ENCODE data around the gene PLK5.
A peak's percentile ranks its signal among the peaks of the same experiment; 100 is the strongest.
"Not testable (repeated sequence)": the region's sequence is repeated elsewhere in the genome, so short reads cannot be mapped to it uniquely, and the experiment has no call there.

PLK5 gene

GRCh38 chr19:1491849-1492170, 32.1 kb upstream of the PLK5 start:
- H3K27ac ChIP-seq (ENCODE audit: low read depth, low read length) = peak overlapping the region; percentile 46

GRCh38 chr19:1492474-1493006, 31.3 kb upstream of the PLK5 start:
- no peaks in the 10 kb centered on the region for H3K9me3 ChIP-seq (ENCODE audit: control insufficient read depth in 1 of 2, low read length in 2 of 2)

More at GRCh38 chr19:1491849-1492170, 32.1 kb upstream of the PLK5 start:
- Histone ChIP-seq H3K4me3 (ENCODE audit: low read depth in 1 of 2, low read length in 2 of 2) (peak overlapping the region; percentile 76 to 87), H3K9me3 (ENCODE audit: control insufficient read depth in 1 of 2, low read length in 2 of 2) (no peaks in the 10 kb centered on the region), H3K27me3 (ENCODE audit: control insufficient read depth in 1 of 2, insufficient read depth in 2 of 2, low read length in 2 of 2) (peaks cover 0 to 3% of the 10 kb centered on the region in 2 donors), H3K9ac (ENCODE audit: low read depth in 1 of 2, low read length in 2 of 2) (peak overlapping the region; percentile 77 to 85), H3K36me3 (ENCODE audit: control insufficient read depth in 1 of 2, insufficient read depth in 2 of 2, low read length in 2 of 2) (peaks cover 0 to 4% of the 10 kb centered on the region in 2 donors), H3K4me1 (ENCODE audit: control insufficient read depth in 1 of 2, insufficient read depth in 2 of 2, low read length in 2 of 2) (peaks cover 29 to 37% of the 10 kb centered on the region in 2 donors)

GRCh38 chr19:1494115-1494815, 29.6 kb upstream of the PLK5 start:
- Histone ChIP-seq H3K36me3 (ENCODE audit: control insufficient read depth in 1 of 2, insufficient read depth in 2 of 2, low read length in 2 of 2) (peaks cover 0 to 4% of the 10 kb centered on the region in 2 donors), H3K27ac (ENCODE audit: low read depth, low read length) (peak overlapping the region; percentile 5), H3K27me3 (ENCODE audit: control insufficient read depth in 1 of 2, insufficient read depth in 2 of 2, low read length in 2 of 2) (peaks cover 0 to 3% of the 10 kb centered on the region in 2 donors), H3K9me3 (ENCODE audit: control insufficient read depth in 1 of 2, low read length in 2 of 2) (no peaks in the 10 kb centered on the region), H3K9ac (ENCODE audit: low read depth in 1 of 2, low read length in 2 of 2) (peak overlapping the region in 1 of 2 donors; percentile 25), H3K4me1 (ENCODE audit: control insufficient read depth in 1 of 2, insufficient read depth in 2 of 2, low read length in 2 of 2) (peaks cover 29 to 37% of the 10 kb centered on the region in 2 donors), H3K4me3 (ENCODE audit: low read depth in 1 of 2, low read length in 2 of 2) (peak overlapping the region in 1 of 2 donors; percentile 16)

More at GRCh38 chr19:1492474-1493006, 31.3 kb upstream of the PLK5 start:
- Histone ChIP-seq H3K27me3 (ENCODE audit: control insufficient read depth in 1 of 2, insufficient read depth in 2 of 2, low read length in 2 of 2) (peaks cover 0 to 3% of the 10 kb centered on the region in 2 donors), H3K27ac (ENCODE audit: low read depth, low read length) (peak overlapping the region; percentile 85), H3K9ac (ENCODE audit: low read depth in 1 of 2, low read length in 2 of 2) (peak overlapping the region; percentile 30 to 77), H3K4me1 (ENCODE audit: control insufficient read depth in 1 of 2, insufficient read depth in 2 of 2, low read length in 2 of 2) (peaks cover 29 to 37% of the 10 kb centered on the region in 2 donors), H3K4me3 (ENCODE audit: low read depth in 1 of 2, low read length in 2 of 2) (peak overlapping the region; percentile 76 to 87), H3K36me3 (ENCODE audit: control insufficient read depth in 1 of 2, insufficient read depth in 2 of 2, low read length in 2 of 2) (peaks cover 0 to 4% of the 10 kb centered on the region in 2 donors)

- peaks cover 24 to 29% of the 10 kb centered on the region in 2 donors for H3K4me1 ChIP-seq (ENCODE audit: control insufficient read depth in 1 of 2, insufficient read depth in 2 of 2, low read length in 2 of 2)
- no peak overlapping the region for H3K27ac ChIP-seq (ENCODE audit: low read depth, low read length)
- no peak overlapping the region for H3K4me3 ChIP-seq (ENCODE audit: low read depth in 1 of 2, low read length in 2 of 2)
- H3K9me3 ChIP-seq (ENCODE audit: control insufficient read depth in 1 of 2, low read length in 2 of 2) = no peaks in the 10 kb centered on the region
- peaks cover 0 to 3% of the 10 kb centered on the region in 2 donors for H3K27me3 ChIP-seq (ENCODE audit: control insufficient read depth in 1 of 2, insufficient read depth in 2 of 2, low read length in 2 of 2)
- no peak overlapping the region for H3K9ac ChIP-seq (ENCODE audit: low read depth in 1 of 2, low read length in 2 of 2)
- peaks cover 0 to 4% of the 10 kb centered on the region in 2 donors for H3K36me3 ChIP-seq (ENCODE audit: control insufficient read depth in 1 of 2, insufficient read depth in 2 of 2, low read length in 2 of 2)
Measured at GRCh38 chr19:1495051-1495798, 28.7 kb upstream of the PLK5 start.

- no peak overlapping the region for H3K4me3 ChIP-seq (ENCODE audit: low read depth in 1 of 2, low read length in 2 of 2)
- H3K27ac ChIP-seq (ENCODE audit: low read depth, low read length) = no peak overlapping the region
- H3K9ac ChIP-seq (ENCODE audit: low read depth in 1 of 2, low read length in 2 of 2) = no peak overlapping the region
- peaks cover 0 to 3% of the 10 kb centered on the region in 2 donors for H3K27me3 ChIP-seq (ENCODE audit: control insufficient read depth in 1 of 2, insufficient read depth in 2 of 2, low read length in 2 of 2)
- no peaks in the 10 kb centered on the region for H3K9me3 ChIP-seq (ENCODE audit: control insufficient read depth in 1 of 2, low read length in 2 of 2)
- H3K4me1 ChIP-seq (ENCODE audit: control insufficient read depth in 1 of 2, insufficient read depth in 2 of 2, low read length in 2 of 2) = peaks cover 24 to 29% of the 10 kb centered on the region in 2 donors
- peaks cover 0 to 4% of the 10 kb centered on the region in 2 donors for H3K36me3 ChIP-seq (ENCODE audit: control insufficient read depth in 1 of 2, insufficient read depth in 2 of 2, low read length in 2 of 2)
Measured at GRCh38 chr19:1495799-1496713, 27.8 kb upstream of the PLK5 start.

GRCh38 chr19:1496714-1497577, 26.9 kb upstream of the PLK5 start:
- Histone ChIP-seq H3K27ac (ENCODE audit: low read depth, low read length) (no peak overlapping the region), H3K36me3 (ENCODE audit: control insufficient read depth in 1 of 2, insufficient read depth in 2 of 2, low read length in 2 of 2) (peaks cover 0 to 4% of the 10 kb centered on the region in 2 donors), H3K27me3 (ENCODE audit: control insufficient read depth in 1 of 2, insufficient read depth in 2 of 2, low read length in 2 of 2) (peaks cover 0 to 3% of the 10 kb centered on the region in 2 donors), H3K4me1 (ENCODE audit: control insufficient read depth in 1 of 2, insufficient read depth in 2 of 2, low read length in 2 of 2) (peaks cover 24 to 25% of the 10 kb centered on the region in 2 donors), H3K9me3 (ENCODE audit: control insufficient read depth in 1 of 2, low read length in 2 of 2) (no peaks in the 10 kb centered on the region), H3K4me3 (ENCODE audit: low read depth in 1 of 2, low read length in 2 of 2) (no peak overlapping the region), H3K9ac (ENCODE audit: low read depth in 1 of 2, low read length in 2 of 2) (no peak overlapping the region)

- Histone ChIP-seq H3K9me3 (ENCODE audit: control insufficient read depth in 1 of 2, low read length in 2 of 2) (no peaks in the 10 kb centered on the region), H3K36me3 (ENCODE audit: control insufficient read depth in 1 of 2, insufficient read depth in 2 of 2, low read length in 2 of 2) (peaks cover 0 to 4% of the 10 kb centered on the region in 2 donors), H3K9ac (ENCODE audit: low read depth in 1 of 2, low read length in 2 of 2) (no peak overlapping the region), H3K4me1 (ENCODE audit: control insufficient read depth in 1 of 2, insufficient read depth in 2 of 2, low read length in 2 of 2) (peaks cover 22 to 23% of the 10 kb centered on the region in 2 donors), H3K27ac (ENCODE audit: low read depth, low read length) (no peak overlapping the region), H3K4me3 (ENCODE audit: low read depth in 1 of 2, low read length in 2 of 2) (no peak overlapping the region), H3K27me3 (ENCODE audit: control insufficient read depth in 1 of 2, insufficient read depth in 2 of 2, low read length in 2 of 2) (peaks cover 0 to 3% of the 10 kb centered on the region in 2 donors)
Measured at GRCh38 chr19:1497578-1498235, 26.2 kb upstream of the PLK5 start.

GRCh38 chr19:1499231-1499630, 24.6 kb upstream of the PLK5 start:
- H3K27ac ChIP-seq (ENCODE audit: low read depth, low read length); H3K9ac ChIP-seq (ENCODE audit: low read depth in 1 of 2, low read length in 2 of 2); H3K4me3 ChIP-seq (ENCODE audit: low read depth in 1 of 2, low read length in 2 of 2); H3K36me3 ChIP-seq (ENCODE audit: control insufficient read depth in 1 of 2, insufficient read depth in 2 of 2, low read length in 2 of 2); H3K9me3 ChIP-seq (ENCODE audit: control insufficient read depth in 1 of 2, low read length in 2 of 2): not testable (repeated sequence)
- peaks cover 6 to 16% of the 10 kb centered on the region in 2 donors for H3K4me1 ChIP-seq (ENCODE audit: control insufficient read depth in 1 of 2, insufficient read depth in 2 of 2, low read length in 2 of 2)
- peaks cover 8 to 11% of the 10 kb centered on the region in 2 donors for H3K27me3 ChIP-seq (ENCODE audit: control insufficient read depth in 1 of 2, insufficient read depth in 2 of 2, low read length in 2 of 2)

All from duodenal mucosa (tissue), 2 donors.